ENCODE data around the gene NCAPD2. TPM values are rescaled to one million over a fixed set of nuclear protein-coding genes. Genes with fewer than 3 reads are reported as not detected.

The NCAPD2 gene
- polyA plus RNA-seq, 1 of the 3 experiments (the other 2 are of a cell fraction), result 46.9 TPM

GRCh38 chr12:6562881-6563280, 69.0 kb downstream of the NCAPD2 start:
- TF ChIP-seq CHD2 (IDR thresholded peaks at IDR 0.05; ENCODE audit: low read length, partially characterized antibody) (no peak), EP300 (IDR thresholded peaks at IDR 0.05; ENCODE audit: borderline replicate concordance in 1 of 2, low read depth in 1 of 2, low read length in 1 of 2) (no peak), SMC3 (IDR thresholded peaks at IDR 0.05; ENCODE audit: low read depth, low read length) (no peak), TCF12 (IDR thresholded peaks at IDR 0.05) (no peak)
- no peak overlapping the region for H3K4me3 ChIP-seq (ENCODE audit: low read depth in 2 of 2, low read length in 1 of 2)
- H2AFZ ChIP-seq (ENCODE audit: low read depth), result no peak overlapping the region
- no peaks in the 10 kb centered on the region for H3K9me3 ChIP-seq
- WGBS (ENCODE audit: low lambda C conversion rate), result 98% methylated on average over 7 of the region's 10 CpGs
- no peaks in the 10 kb centered on the region for H3K9me2 ChIP-seq
- H3K36me3 ChIP-seq (replicated peaks in 1 of 2; ENCODE audit: control insufficient read depth in 1 of 2, insufficient read depth in 2 of 2, low read length in 1 of 2), result peaks cover 62 to 70% of the 10 kb centered on the region in 2 experiments
- CTCF ChIA-PET, result interaction anchor here (0.5 to 4.9 kb wide), 13 partner anchors 10 to 288 kb away, joined by 3 to 69 read pairs (median 5); partner anchors contain the start of gene CDCA3
- H3K4me1 ChIP-seq (ENCODE audit: control insufficient read depth in 1 of 2, insufficient read depth in 2 of 2, low read depth in 1 of 2, low read length in 1 of 2), result peaks cover 0 to 5% of the 10 kb centered on the region in 2 experiments; a peak in 1 of 4 replicates
- H3K4me2 ChIP-seq, result no peak overlapping the region
- no peak overlapping the region for H3K9ac ChIP-seq
- H3K27me3 ChIP-seq (ENCODE audit: insufficient read depth), result no peaks in the 10 kb centered on the region
- H3F3A ChIP-seq (replicated peaks; ENCODE audit: insufficient read depth), result peaks cover 38% of the 10 kb centered on the region
- H4K20me1 ChIP-seq (ENCODE audit: insufficient read depth), result no peaks in the 10 kb centered on the region
- POLR2A ChIA-PET, result no interaction called here
- peaks cover 52% of the 10 kb centered on the region for H3K79me2 ChIP-seq (ENCODE audit: insufficient read depth)
- no peak overlapping the region for H3K27ac ChIP-seq (ENCODE audit: low read depth in 2 of 2, low read length in 1 of 2)
- DNase-seq, result no peak

GRCh38 chr12:6563448-6564050, 69.6 kb downstream of the NCAPD2 start:
- ChIA-PET POLR2A (interaction anchor here (1.2 kb wide), 2 partner anchors 9 to 31 kb away, joined by 3 read pairs; no protein-coding TSS in a partner anchor), CTCF (interaction anchor here (0.7 to 4.9 kb wide), 27 partner anchors 9 to 304 kb away, joined by 3 to 69 read pairs (median 5); partner anchors contain the start of gene CDCA3)
- Histone ChIP-seq H3K9me3 (no peaks in the 10 kb centered on the region), H3K9me2 (no peaks in the 10 kb centered on the region), H3K4me2 (no peak overlapping the region), H3K79me2 (ENCODE audit: insufficient read depth) (peaks cover 56% of the 10 kb centered on the region), H2AFZ (ENCODE audit: low read depth) (no peak overlapping the region), H3K4me3 (ENCODE audit: low read depth in 2 of 2, low read length in 1 of 2) (peak overlapping the region in 1 of 2 experiments; percentile 35; a peak in 1 of 4 replicates), H3K36me3 (replicated peaks in 1 of 2; ENCODE audit: control insufficient read depth in 1 of 2, insufficient read depth in 2 of 2, low read length in 1 of 2) (peaks cover 62 to 67% of the 10 kb centered on the region in 2 experiments), H3K27me3 (ENCODE audit: insufficient read depth) (no peaks in the 10 kb centered on the region), H3F3A (replicated peaks; ENCODE audit: insufficient read depth) (peaks cover 37% of the 10 kb centered on the region), H3K9ac (no peak overlapping the region), H3K27ac (ENCODE audit: low read depth in 2 of 2, low read length in 1 of 2) (no peak overlapping the region), H3K4me1 (ENCODE audit: control insufficient read depth in 1 of 2, insufficient read depth in 2 of 2, low read depth in 1 of 2, low read length in 1 of 2) (peaks cover 1 to 5% of the 10 kb centered on the region in 2 experiments; a peak in 2 of 4 replicates), H4K20me1 (ENCODE audit: insufficient read depth) (no peaks in the 10 kb centered on the region)
- DNase-seq, result peak; percentile 73
- 73% methylated on average over 8 of the region's 8 CpGs for WGBS (ENCODE audit: low lambda C conversion rate)
- TF ChIP-seq RAD21 (IDR thresholded peaks at IDR 0.05; ENCODE audit: low read length) (peak; percentile 24; the same call in 1 of the 2 replicates), TEAD4 (IDR thresholded peaks at IDR 0.05; ENCODE audit: borderline replicate concordance, insufficient read depth) (no peak), USF1 (IDR thresholded peaks at IDR 0.05; ENCODE audit: borderline replicate concordance, low read depth) (no peak), CTCF (IDR thresholded peaks at IDR 0.05) (peak; percentile 91)
